Loucy (cell line): ENCODE data around the gene NAALADL2.

Source experiments
- EZH2phosphoT487 ChIP-seq: fragments of 200-600 bp; IDR thresholded peaks from 2 replicates; pipeline ENCODE4 v1.6.1; 2018; ENCODE audit warnings: antibody characterized with exemption, mild to moderate bottlenecking, moderate library complexity, borderline replicate concordance
- TF ChIP-seq, protein P1 (sequence below): fragments of 200-600 bp; sonication (generic); conservative IDR thresholded peaks from 2 replicates; pipeline ENCODE4 v1.5.1; 2014; ENCODE audit warnings: mild to moderate bottlenecking, antibody characterized with exemption, low read length

DNA sequence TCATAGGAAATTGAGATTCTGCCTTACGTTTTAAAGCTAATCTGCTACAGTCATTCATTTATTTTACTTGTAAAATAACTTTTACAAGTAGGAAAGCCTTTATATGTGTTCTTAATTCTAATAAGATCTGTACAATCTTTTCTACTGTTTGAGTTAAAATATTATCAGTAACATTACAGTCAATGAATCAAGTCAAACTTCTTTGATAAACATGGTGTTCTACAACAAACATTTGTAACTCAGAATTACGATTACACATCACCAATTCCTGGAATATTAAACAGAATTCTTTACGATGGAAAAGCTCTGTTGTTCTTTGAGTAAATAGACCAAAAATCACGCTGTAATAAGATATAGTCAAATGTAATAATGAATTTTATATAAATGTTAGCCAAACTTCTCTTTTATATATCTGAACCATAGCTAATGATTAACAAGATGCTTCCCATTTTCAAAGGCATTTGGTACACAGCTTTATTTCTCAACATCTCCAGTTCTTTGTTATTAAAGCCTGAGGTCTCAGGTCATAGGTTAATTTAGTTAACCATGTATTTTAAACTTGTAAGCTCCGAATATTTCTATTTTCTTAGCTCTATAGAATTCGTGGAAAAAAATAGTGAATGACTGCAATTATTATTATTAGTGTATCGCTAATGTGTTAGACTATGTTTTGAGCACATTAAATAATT lies 232.4 kb downstream of the NAALADL2 start:
- TF ChIP-seq, protein P1, sequence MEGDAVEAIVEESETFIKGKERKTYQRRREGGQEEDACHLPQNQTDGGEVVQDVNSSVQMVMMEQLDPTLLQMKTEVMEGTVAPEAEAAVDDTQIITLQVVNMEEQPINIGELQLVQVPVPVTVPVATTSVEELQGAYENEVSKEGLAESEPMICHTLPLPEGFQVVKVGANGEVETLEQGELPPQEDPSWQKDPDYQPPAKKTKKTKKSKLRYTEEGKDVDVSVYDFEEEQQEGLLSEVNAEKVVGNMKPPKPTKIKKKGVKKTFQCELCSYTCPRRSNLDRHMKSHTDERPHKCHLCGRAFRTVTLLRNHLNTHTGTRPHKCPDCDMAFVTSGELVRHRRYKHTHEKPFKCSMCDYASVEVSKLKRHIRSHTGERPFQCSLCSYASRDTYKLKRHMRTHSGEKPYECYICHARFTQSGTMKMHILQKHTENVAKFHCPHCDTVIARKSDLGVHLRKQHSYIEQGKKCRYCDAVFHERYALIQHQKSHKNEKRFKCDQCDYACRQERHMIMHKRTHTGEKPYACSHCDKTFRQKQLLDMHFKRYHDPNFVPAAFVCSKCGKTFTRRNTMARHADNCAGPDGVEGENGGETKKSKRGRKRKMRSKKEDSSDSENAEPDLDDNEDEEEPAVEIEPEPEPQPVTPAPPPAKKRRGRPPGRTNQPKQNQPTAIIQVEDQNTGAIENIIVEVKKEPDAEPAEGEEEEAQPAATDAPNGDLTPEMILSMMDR = no peak
- no peak for TF ChIP-seq EZH2phosphoT487
